Stomach (tissue), 9 donors: Measurements from ENCODE around the gene HNF4A. TPM values are rescaled to one million over a fixed set of nuclear protein-coding genes. Genes with fewer than 3 reads are reported as not detected.
"Not testable (repeated sequence)": the region's sequence is repeated elsewhere in the genome, so short reads cannot be mapped to it uniquely, and the experiment has no call there.

ENCODE experiments used
- DNase-seq, 2 donors: peaks; one replicate each; pipeline versions ENCODE4 v3.0.0 to v3.0.0-alpha.2; 2013 to 2019
- H3K27ac ChIP-seq, 5 donors: fragments of 200-600 bp in 4 of 5; sonication (generic) in 4 of 5; one replicate each; pipeline ENCODE4 v1.5.1; 2013 to 2019; ENCODE audit warnings: mild to moderate bottlenecking in 1 of 5, moderate library complexity in 1 of 5
- H3K27me3 ChIP-seq, 3 donors: fragments of 200-600 bp; sonication (generic); one replicate each; pipeline ENCODE4 v1.5.1; 2017 to 2019; ENCODE audit warnings: mixed run types in 1 of 3
- H3K36me3 ChIP-seq, 4 donors: fragments of 200-600 bp; sonication (generic); 1 replicate in 3 of 4; 2 replicates in 1 of 4; pipeline ENCODE4 v1.5.1; 2016 to 2019
- H3K4me1 ChIP-seq, 4 donors: fragments of 200-600 bp; sonication (generic); one replicate each; pipeline ENCODE4 v1.5.1; 2016 to 2019
- H3K4me3 ChIP-seq, 4 donors: fragments of 200-600 bp; sonication (generic) in 3 of 4; one replicate each; pipeline ENCODE4 v1.5.1; 2016 to 2019; ENCODE audit warnings: mild to moderate bottlenecking in 1 of 4
- H3K9me3 ChIP-seq, 4 donors: fragments of 200-600 bp; sonication (generic); one replicate each; pipeline ENCODE4 v1.5.1; 2016 to 2019
- EP300 ChIP-seq: sonication (generic); formaldehyde crosslinking; IDR thresholded peaks from one replicate; pipeline ENCODE4 v1.6.1; 2017; ENCODE audit warnings: antibody characterized with exemption
- POLR2A ChIP-seq, 4 donors: fragments of 450-650 bp; IDR thresholded peaks; one replicate each; pipeline ENCODE4 v1.6.1; 2016; ENCODE audit warnings: antibody characterized with exemption in 4 of 4, control low read depth in 2 of 4, mild to moderate bottlenecking in 1 of 4, moderate library complexity in 1 of 4
- POLR2AphosphoS5 ChIP-seq, 3 donors: sonication (generic); formaldehyde crosslinking; IDR thresholded peaks; one replicate each; pipeline ENCODE4 v1.6.1; 2016; ENCODE audit warnings: antibody characterized with exemption in 3 of 3
- WGBS, 5 donors: extraction: QIAGEN DNeasy Blood & Tissue Kit in 3 of 5; methylation state at CpG; one replicate each; pipeline versions ENCODE4 v1.1.5 to v1.1.7; 2013 to 2018; 5-methylcytosine and 5-hydroxymethylcytosine counted together
- intact Hi-C: fragments of 100-400 bp; cut with DNase I; formaldehyde crosslinking; loops from one replicate; pipeline ENCODE4 v1.15.1; 2023; ENCODE audit warnings: low total_unique reads
- polyA plus RNA-seq, 3 donors: library from polyadenylated mRNA; stranded (reverse); fragments of 200-250 nt; gene quantifications; one replicate each; pipeline ENCODE4 v1.2.3, GENCODE V29; 2013
- total RNA-seq, 5 donors: library from RNA; depleted of rRNA; stranded (reverse); fragments of >200 nt; gene quantifications; one replicate each; pipeline versions ENCODE4 v1.1.0 to v1.2.3, GENCODE V29; 2014 to 2016
- TF ChIP-seq, protein P1 (sequence below), 7 experiments: fragments of 450-650 bp in 4 of 7; fragments of 200-600 bp in 3 of 7; sonication (generic) in 3 of 7; IDR thresholded peaks; one replicate each; pipeline ENCODE4 v1.5.1; 2016 to 2019; ENCODE audit warnings: antibody characterized with exemption in 7 of 7, control low read depth in 2 of 7, mild to moderate bottlenecking in 1 of 7
- donor health status: healthy with polysubstance abuse.
- donor health status: Bipolar disorder and iron deficiency.
- donor health status: healthy.

Gene HNF4A
- total and polyA plus RNA-seq, 8 donors, result 1.3 to 64.8 (median 23.5) TPM

DNA sequence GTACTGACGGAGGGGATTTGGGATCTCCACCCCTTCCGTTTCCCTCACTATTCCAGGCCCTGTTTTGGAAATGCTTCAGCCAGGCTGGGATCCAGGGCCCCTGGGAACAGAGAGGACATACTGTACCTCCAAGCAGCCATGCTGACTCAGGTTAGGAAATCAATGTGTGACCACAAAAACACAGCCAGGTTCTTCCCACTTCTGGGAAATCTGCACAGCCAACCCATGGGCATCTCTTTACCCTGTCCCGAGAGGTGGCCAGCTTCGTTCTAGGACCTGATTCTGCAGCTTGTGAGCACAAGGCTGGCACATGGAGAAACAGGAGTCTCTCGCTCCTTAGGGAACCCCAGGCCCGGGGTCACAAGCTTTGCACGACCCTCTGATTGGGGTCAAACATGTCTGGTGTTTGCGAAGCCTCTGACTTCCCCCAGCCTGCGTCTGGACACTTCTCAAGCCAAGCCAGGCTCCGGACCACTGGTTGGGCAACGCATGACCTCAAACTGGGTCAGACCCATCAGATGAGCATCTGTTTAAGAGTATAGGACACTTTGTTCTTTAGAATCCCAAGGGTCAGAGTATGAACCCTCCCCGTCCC lies 111.9 kb downstream of the HNF4A start:
- H3K27ac ChIP-seq, result no peak overlapping the region
- no peaks in the 10 kb centered on the region for H3K36me3 ChIP-seq
- no peak for TF ChIP-seq POLR2A (IDR thresholded peaks at IDR 0.05)
- no peak for TF ChIP-seq EP300
- peak in 1 of 3 donors; percentile 2 for TF ChIP-seq POLR2AphosphoS5 (IDR thresholded peaks at IDR 0.05)
- TF ChIP-seq, protein P1, sequence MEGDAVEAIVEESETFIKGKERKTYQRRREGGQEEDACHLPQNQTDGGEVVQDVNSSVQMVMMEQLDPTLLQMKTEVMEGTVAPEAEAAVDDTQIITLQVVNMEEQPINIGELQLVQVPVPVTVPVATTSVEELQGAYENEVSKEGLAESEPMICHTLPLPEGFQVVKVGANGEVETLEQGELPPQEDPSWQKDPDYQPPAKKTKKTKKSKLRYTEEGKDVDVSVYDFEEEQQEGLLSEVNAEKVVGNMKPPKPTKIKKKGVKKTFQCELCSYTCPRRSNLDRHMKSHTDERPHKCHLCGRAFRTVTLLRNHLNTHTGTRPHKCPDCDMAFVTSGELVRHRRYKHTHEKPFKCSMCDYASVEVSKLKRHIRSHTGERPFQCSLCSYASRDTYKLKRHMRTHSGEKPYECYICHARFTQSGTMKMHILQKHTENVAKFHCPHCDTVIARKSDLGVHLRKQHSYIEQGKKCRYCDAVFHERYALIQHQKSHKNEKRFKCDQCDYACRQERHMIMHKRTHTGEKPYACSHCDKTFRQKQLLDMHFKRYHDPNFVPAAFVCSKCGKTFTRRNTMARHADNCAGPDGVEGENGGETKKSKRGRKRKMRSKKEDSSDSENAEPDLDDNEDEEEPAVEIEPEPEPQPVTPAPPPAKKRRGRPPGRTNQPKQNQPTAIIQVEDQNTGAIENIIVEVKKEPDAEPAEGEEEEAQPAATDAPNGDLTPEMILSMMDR (IDR thresholded peaks at IDR 0.05), result no peak
- H3K27me3 ChIP-seq, result peaks cover 0 to 7% (median 0%) of the 10 kb centered on the region in 3 donors
- WGBS, 5 donors, result 69 to 80% (median 77%) methylated on average over 8 to 12 of the region's 12 CpGs
- no peak for DNase-seq
- intact Hi-C loops, result no loop called here
- H3K4me1 ChIP-seq, result peaks cover 0 to 3% (median 0%) of the 10 kb centered on the region in 4 donors
- H3K9me3 ChIP-seq, result no peaks in the 10 kb centered on the region
- H3K4me3 ChIP-seq, result no peak overlapping the region

DNA sequence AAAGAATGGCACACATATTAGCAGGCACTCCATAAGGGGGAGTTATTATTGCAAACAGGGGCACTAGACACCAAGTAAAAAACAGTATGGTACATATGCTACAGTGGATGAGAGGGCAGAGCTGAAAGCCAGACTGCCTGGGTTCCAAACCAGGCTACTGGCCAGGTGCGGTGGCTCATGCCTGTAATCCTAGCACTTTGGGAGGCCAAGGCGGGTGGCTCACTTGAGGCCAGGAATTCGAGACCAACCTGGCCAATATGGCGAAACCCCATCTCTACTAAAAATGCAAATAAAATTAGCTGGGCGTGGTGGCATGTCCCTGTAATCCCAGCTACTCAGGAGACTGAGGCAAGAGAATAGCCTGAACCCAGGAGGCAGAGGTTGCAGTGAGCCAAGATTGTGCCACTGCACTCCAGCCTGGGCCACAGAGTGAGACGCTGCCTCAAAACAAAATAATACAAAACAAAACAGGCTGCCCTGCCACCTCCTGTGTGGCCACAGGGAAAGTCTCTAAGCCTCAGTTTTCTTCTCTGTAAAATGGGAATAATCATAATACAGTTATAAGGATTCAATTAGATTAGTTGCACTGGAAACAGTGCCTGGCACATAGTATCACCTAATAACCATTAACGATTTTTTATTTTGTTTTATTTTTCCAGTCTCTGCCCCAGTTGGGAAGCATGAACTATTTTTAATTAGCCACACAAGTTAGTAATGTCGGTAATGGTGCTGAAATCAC lies 112.7 kb downstream of the HNF4A start:
- Histone ChIP-seq H3K36me3 (no peaks in the 10 kb centered on the region), H3K9me3 (no peaks in the 10 kb centered on the region), H3K4me3 (no peak overlapping the region), H3K27ac (no peak overlapping the region), H3K4me1 (peaks cover 0 to 3% (median 0%) of the 10 kb centered on the region in 4 donors), H3K27me3 (peaks cover 0 to 7% (median 0%) of the 10 kb centered on the region in 3 donors)
- DNase-seq, result no peak
- 87 to 95% (median 92%) methylated on average over 8 of the region's 8 CpGs for WGBS, 5 donors
- intact Hi-C loops, result no loop called here
- TF ChIP-seq, protein P1 (IDR thresholded peaks at IDR 0.05), result no peak
- no peak for TF ChIP-seq POLR2AphosphoS5 (IDR thresholded peaks at IDR 0.05)
- TF ChIP-seq EP300, result no peak
- no peak for TF ChIP-seq POLR2A (IDR thresholded peaks at IDR 0.05)

DNA sequence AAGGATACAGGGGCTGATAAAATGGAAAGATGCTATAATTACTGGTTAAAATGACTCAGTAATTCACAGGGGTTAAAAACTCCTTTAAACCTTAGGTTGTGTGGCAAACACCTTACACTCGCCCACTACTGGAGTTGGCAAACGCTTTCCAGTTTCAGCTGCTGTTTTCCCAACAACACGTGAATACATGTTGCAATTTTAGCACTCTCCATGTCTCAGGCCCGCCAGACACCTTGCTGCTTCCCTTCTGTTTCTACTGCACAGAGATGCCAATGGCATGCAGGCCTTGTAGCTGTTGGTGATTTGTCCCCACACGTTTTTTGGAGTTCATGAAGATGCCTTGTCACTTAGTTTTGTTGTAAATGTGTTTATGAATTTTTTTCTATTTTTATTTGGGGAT lies 114.8 kb downstream of the HNF4A start:
- no peak for DNase-seq
- intact Hi-C loops, result no loop called here

DNA sequence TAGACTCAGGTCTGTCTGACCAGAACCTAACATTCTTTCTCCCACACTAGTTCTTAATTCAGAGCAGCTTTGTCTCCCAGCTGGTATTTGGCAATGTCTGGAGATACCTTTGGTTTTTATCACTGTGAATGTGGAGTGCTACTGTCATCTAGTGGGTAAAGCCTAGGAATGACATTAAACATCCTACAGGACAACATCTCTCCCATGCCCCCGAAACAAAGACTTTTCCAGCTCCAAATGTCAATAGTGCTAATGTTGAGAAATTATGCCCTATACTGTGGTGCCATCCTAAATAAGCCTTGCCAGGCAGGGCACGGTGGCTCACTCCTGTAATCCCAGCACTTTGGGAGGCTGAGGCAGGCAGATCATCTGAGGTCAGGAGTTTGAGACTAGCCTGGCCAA lies 116.0 kb downstream of the HNF4A start:
- Histone ChIP-seq H3K36me3 (no peaks in the 10 kb centered on the region), H3K4me3 (no peak overlapping the region), H3K27me3 (peaks cover 0 to 7% (median 0%) of the 10 kb centered on the region in 3 donors), H3K4me1 (peaks cover 5 to 15% (median 11%) of the 10 kb centered on the region in 4 donors), H3K27ac (no peak overlapping the region), H3K9me3 (no peaks in the 10 kb centered on the region)
- WGBS, 5 donors, result 41 to 70% (median 50%) methylated on average over 2 of the region's 2 CpGs
- intact Hi-C loops, result no loop called here
- TF ChIP-seq EP300 (no peak), POLR2AphosphoS5 (IDR thresholded peaks at IDR 0.05) (no peak), POLR2A (IDR thresholded peaks at IDR 0.05) (no peak)
- TF ChIP-seq, protein P1 (IDR thresholded peaks at IDR 0.05), result no peak
- DNase-seq, result peak in 1 of 2 donors; percentile 34

More for the DNA sequence above, 114.8 kb downstream of the HNF4A start:
- no peak overlapping the region for H3K27ac ChIP-seq
- no peak for TF ChIP-seq EP300
- TF ChIP-seq POLR2AphosphoS5 (IDR thresholded peaks at IDR 0.05), result no peak
- TF ChIP-seq, protein P1 (IDR thresholded peaks at IDR 0.05), result no peak
- 55 to 65% (median 61%) methylated on average over 5 of the region's 5 CpGs for WGBS, 5 donors
- H3K27me3 ChIP-seq, result peaks cover 0 to 7% (median 0%) of the 10 kb centered on the region in 3 donors
- no peaks in the 10 kb centered on the region for H3K9me3 ChIP-seq
- H3K36me3 ChIP-seq, result no peaks in the 10 kb centered on the region
- H3K4me1 ChIP-seq, result peaks cover 0 to 5% (median 4%) of the 10 kb centered on the region in 4 donors
- H3K4me3 ChIP-seq, result no peak overlapping the region

DNA sequence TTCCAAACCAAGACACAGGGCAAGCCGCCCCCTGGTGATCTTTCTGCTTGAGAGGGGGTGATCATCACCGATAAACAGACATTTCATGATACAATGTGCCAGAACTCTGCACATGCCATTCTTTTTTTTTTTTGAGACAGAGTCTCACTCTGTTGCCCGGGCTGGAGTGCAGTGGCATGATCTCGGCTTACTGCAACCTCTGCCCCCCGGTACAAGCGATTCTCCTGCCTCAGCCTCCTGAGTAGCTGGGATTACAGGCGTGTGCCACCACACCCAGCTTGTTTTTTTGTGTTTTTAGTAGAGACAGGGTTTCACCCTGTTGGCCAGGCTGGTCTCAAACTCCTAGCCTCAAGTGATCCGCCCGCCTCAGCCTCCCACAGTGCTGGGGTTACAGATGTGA lies 116.8 kb downstream of the HNF4A start:
- DNase-seq, intact Hi-C loops, H3K27me3 ChIP-seq, H3K36me3 ChIP-seq, H3K27ac ChIP-seq, H3K9me3 ChIP-seq, H3K4me3 ChIP-seq: not testable (repeated sequence)
- peaks cover 8 to 21% (median 19%) of the 10 kb centered on the region in 4 donors for H3K4me1 ChIP-seq
- 80 to 87% (median 83%) methylated on average over 9 of the region's 9 CpGs for WGBS, 5 donors
